Loucy (cell line): ENCODE results near the gene NHS.

Experiments used
- H2AFZ ChIP-seq: fragments of 200-600 bp; sonication (generic); 2 replicates; pipeline ENCODE4 v1.6.0; 2016; ENCODE audit warnings: antibody characterized with exemption, mild to moderate bottlenecking, low read length, moderate library complexity
- H3F3A ChIP-seq: fragments of 200-600 bp; 2 replicates; pipeline ENCODE4 v1.6.0; 2016; ENCODE audit warnings: antibody characterized with exemption, low read depth, mild to moderate bottlenecking
- H3K27me3 ChIP-seq: fragments of 200-600 bp; sonication (generic); 2 replicates; pipeline ENCODE4 v1.6.1; 2014; ENCODE audit warnings: low read length, mild to moderate bottlenecking; ENCODE audit not compliant: insufficient read depth, poor library complexity, severe bottlenecking
- H3K36me3 ChIP-seq: fragments of 200-600 bp; sonication (generic); 2 replicates; pipeline ENCODE4 v1.6.1; 2016; ENCODE audit warnings: low read length; ENCODE audit not compliant: insufficient read depth
- H3K4me1 ChIP-seq: fragments of 200-600 bp; sonication (generic); 2 replicates; pipeline ENCODE4 v1.5.1; 2014; ENCODE audit warnings: low read length, mild to moderate bottlenecking; ENCODE audit not compliant: insufficient read depth, poor library complexity, severe bottlenecking
- H3K4me2 ChIP-seq: fragments of 200-600 bp; sonication (generic); 2 replicates; pipeline ENCODE4 v1.6.0; 2014; ENCODE audit warnings: antibody characterized with exemption, low read length, low read depth, mild to moderate bottlenecking; ENCODE audit not compliant: poor library complexity, severe bottlenecking
- H3K4me3 ChIP-seq: fragments of 200-600 bp; sonication (generic); 2 replicates; pipeline ENCODE4 v1.5.1; 2014; ENCODE audit warnings: low read length, mild to moderate bottlenecking, mixed read lengths; ENCODE audit not compliant: poor library complexity, severe bottlenecking
- H3K79me2 ChIP-seq: fragments of 200-600 bp; sonication (generic); 2 replicates; pipeline ENCODE4 v1.6.1; 2014; ENCODE audit warnings: low read length; ENCODE audit not compliant: insufficient read depth
- H3K9ac ChIP-seq: fragments of 200-600 bp; sonication (generic); 2 replicates; pipeline ENCODE4 v1.6.0; 2014; ENCODE audit warnings: mild to moderate bottlenecking, low read depth, low read length, moderate library complexity; ENCODE audit not compliant: poor library complexity, severe bottlenecking
- H3K9me2 ChIP-seq: fragments of 200-600 bp; sonication (generic); replicated peaks from 2 replicates; pipeline ENCODE4 v1.6.1; 2016; ENCODE audit warnings: low read depth, low read length, mixed read lengths
- H3K9me3 ChIP-seq: fragments of 200-600 bp; sonication (generic); 2 replicates; pipeline ENCODE4 v1.6.1; 2014; ENCODE audit warnings: mild to moderate bottlenecking, antibody characterized with exemption, low read length, low read depth; ENCODE audit not compliant: insufficient read depth
- H4K20me1 ChIP-seq: fragments of 200-600 bp; sonication (generic); 2 replicates; pipeline ENCODE4 v1.6.0; 2014; ENCODE audit warnings: antibody characterized with exemption, low read length, mild to moderate bottlenecking; ENCODE audit not compliant: insufficient read depth, poor library complexity, severe bottlenecking
- CTCF ChIP-seq: fragments of 200-600 bp; sonication (generic); conservative IDR thresholded peaks from 2 replicates; pipeline ENCODE4 v1.5.1; 2014; ENCODE audit warnings: mild to moderate bottlenecking, antibody characterized with exemption, low read length
- EZH2phosphoT487 ChIP-seq: fragments of 200-600 bp; IDR thresholded peaks from 2 replicates; pipeline ENCODE4 v1.6.1; 2018; ENCODE audit warnings: antibody characterized with exemption, mild to moderate bottlenecking, moderate library complexity, borderline replicate concordance

The NHS gene

GRCh38 chrX:17700976-17701375 is 326.0 kb downstream of the NHS start:
- Histone ChIP-seq H4K20me1 (no peaks in the 10 kb centered on the region), H3K4me3 (no peak overlapping the region), H3K27me3 (no peaks in the 10 kb centered on the region), H3K36me3 (no peaks in the 10 kb centered on the region), H2AFZ (no peak overlapping the region), H3K9me3 (no peaks in the 10 kb centered on the region), H3K9ac (no peak overlapping the region), H3K4me2 (no peak overlapping the region), H3F3A (no peaks in the 10 kb centered on the region), H3K4me1 (no peaks in the 10 kb centered on the region), H3K79me2 (no peaks in the 10 kb centered on the region), H3K9me2 (no peaks in the 10 kb centered on the region)
- TF ChIP-seq CTCF (no peak), EZH2phosphoT487 (no peak)

DNA sequence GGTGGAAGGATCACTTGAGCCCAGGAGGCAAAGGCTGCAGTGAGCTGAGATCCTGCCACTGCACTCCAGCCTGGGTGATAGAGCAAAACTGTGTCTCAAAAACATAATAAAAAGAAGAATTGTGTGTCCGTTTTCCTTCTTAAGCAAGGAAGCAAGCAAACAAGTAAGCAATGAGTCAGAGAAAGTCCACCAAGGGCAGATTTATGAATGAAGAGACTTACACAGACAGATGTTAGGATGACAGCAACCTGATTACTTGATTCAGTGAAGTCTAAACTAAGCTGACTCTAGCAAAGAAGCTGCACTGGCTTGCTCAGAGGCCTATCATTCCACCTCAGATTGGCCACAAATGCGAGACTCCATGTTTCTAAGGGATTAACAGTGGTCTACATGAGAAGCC is 328.2 kb downstream of the NHS start:
- no peaks in the 10 kb centered on the region for H3K27me3 ChIP-seq
- no peaks in the 10 kb centered on the region for H3K36me3 ChIP-seq
- TF ChIP-seq EZH2phosphoT487 (no peak), CTCF (no peak)
- H3K9me3 ChIP-seq = no peaks in the 10 kb centered on the region
- no peaks in the 10 kb centered on the region for H3F3A ChIP-seq
- H3K9ac ChIP-seq = no peak overlapping the region
- H3K4me1 ChIP-seq = no peaks in the 10 kb centered on the region
- no peak overlapping the region for H3K4me3 ChIP-seq
- H3K79me2 ChIP-seq = no peaks in the 10 kb centered on the region
- no peaks in the 10 kb centered on the region for H4K20me1 ChIP-seq
- no peak overlapping the region for H2AFZ ChIP-seq
- H3K4me2 ChIP-seq = no peak overlapping the region
- H3K9me2 ChIP-seq = no peaks in the 10 kb centered on the region

DNA sequence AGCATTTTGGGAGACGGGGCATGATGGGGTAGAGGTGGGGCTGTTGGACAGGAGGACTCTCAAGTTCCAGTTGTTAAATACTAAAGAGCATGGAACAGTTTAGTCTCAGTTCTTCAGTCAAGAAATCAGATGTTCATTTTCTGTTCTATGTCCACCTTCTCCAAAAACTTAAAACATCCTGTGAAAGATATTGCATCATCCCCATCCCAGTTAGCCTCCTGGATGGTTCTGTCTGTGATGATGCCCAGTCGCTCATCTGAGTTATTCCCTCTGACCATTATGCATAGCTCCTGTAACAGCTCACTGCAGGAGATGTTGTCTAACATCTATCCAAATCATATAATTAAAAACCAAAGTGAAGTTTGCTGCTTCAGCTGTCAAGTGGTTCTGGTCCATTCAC is 330.2 kb downstream of the NHS start:
- Histone ChIP-seq H4K20me1 (no peaks in the 10 kb centered on the region), H2AFZ (no peak overlapping the region), H3K9me2 (no peaks in the 10 kb centered on the region), H3K9ac (no peak overlapping the region), H3K79me2 (no peaks in the 10 kb centered on the region), H3K4me1 (no peaks in the 10 kb centered on the region), H3K4me2 (no peak overlapping the region), H3K4me3 (no peak overlapping the region), H3K9me3 (no peaks in the 10 kb centered on the region), H3K36me3 (no peaks in the 10 kb centered on the region), H3K27me3 (no peaks in the 10 kb centered on the region), H3F3A (no peaks in the 10 kb centered on the region)
- TF ChIP-seq CTCF (no peak), EZH2phosphoT487 (no peak)
